ENCODE data around the gene ARID1B.

ARID1B gene

DNA sequence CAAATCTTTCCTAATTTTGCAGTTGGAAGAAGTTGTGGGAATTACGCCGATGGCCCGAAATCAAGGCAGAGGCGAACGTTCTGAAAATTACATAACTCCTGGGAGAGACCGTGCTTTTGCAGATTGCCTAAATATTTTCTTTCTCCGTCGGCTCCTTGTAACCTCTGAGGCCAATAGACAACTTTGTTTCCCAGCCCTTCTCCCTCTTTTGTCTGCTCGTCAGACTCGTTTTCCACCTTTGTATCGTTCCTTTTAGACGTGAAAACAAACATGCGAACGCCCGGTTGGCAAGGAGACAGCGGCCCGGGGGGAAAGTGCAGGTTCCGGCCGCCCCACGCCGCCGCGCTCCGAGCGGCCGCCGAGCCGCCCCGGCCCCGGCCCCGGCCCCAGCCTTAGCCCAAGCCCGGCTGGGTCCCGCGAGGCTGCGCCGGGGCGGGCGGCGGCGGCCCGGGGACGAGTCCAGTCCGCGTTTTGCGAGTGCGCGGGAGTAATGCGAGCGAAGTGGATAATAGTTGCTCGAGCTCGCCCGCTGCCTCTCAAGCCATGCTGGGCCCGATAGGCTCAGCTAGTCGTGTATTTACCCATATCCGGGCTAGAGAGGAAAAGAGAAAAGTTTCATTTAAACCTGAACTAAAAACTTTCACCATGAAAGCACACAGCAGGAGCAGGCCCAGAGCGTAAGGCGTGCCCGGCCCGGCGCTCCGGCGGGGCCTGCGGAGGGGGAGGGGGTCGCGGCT, at the start of gene ARID1B:
Gene ARID1B, plus strand, starts transcription at position 539 of the 737 bp plus-strand sequence. CDS start 303 bp downstream, outside the sequence.
- Histone ChIP-seq H3K9me3 (no peaks in the 10 kb centered on the region), H3K36me3 (no peaks in the 10 kb centered on the region), H3K4me1 (peaks cover 5 to 35% (median 25%) of the 10 kb centered on the region in 4 donors), H3K27ac (peak within 1 kb of the TSS; percentile 96 to 98), H3K4me3 (peak within 1 kb of the TSS; percentile 86 to 96), H3K27me3 (no peaks in the 10 kb centered on the region)
- DNase-seq = peak; percentile 82 to 91
- TF ChIP-seq, protein P1, sequence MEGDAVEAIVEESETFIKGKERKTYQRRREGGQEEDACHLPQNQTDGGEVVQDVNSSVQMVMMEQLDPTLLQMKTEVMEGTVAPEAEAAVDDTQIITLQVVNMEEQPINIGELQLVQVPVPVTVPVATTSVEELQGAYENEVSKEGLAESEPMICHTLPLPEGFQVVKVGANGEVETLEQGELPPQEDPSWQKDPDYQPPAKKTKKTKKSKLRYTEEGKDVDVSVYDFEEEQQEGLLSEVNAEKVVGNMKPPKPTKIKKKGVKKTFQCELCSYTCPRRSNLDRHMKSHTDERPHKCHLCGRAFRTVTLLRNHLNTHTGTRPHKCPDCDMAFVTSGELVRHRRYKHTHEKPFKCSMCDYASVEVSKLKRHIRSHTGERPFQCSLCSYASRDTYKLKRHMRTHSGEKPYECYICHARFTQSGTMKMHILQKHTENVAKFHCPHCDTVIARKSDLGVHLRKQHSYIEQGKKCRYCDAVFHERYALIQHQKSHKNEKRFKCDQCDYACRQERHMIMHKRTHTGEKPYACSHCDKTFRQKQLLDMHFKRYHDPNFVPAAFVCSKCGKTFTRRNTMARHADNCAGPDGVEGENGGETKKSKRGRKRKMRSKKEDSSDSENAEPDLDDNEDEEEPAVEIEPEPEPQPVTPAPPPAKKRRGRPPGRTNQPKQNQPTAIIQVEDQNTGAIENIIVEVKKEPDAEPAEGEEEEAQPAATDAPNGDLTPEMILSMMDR (IDR thresholded peaks at IDR 0.05) = no peak
- intact Hi-C loops (cut with DNase I; ENCODE audit: low total_unique reads) = loop anchor here (1.0 to 10.0 kb wide), 3 partner anchors 89 to 408 kb away; no protein-coding TSS in a partner anchor

DNA sequence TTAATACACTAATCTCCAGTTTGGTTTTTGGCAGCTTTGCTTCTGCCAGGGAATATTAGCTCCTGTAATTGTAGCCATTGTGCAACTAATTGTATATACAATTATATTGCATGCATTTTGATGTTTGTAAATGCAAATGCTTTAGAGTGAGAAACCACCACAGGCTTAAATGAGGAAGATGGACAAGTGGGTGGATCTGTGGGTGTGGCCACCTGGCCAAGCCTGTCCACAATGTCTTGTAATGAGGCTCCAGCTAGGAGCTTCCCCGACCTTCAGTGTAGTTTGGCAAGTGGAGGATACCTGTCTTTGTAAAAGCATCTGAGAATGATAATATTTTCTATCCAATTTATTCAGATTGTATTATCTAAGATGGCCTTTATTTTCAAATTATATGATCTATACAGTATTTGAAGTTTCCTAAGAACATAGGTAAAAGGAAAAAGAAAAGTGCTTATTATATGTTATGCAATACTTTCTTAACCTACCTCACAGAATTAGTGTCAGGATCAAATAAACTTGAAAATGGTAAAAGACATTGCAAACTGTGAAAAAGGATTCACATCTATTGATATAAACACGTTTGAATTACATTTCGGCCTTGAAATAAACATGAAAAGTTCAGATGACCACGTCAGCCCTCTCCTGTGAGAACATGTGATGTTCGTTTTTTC, 49.3 kb upstream of the ARID1B start:
- TF ChIP-seq, protein P1 (IDR thresholded peaks at IDR 0.05) = no peak
- Histone ChIP-seq H3K4me3 (no peak overlapping the region), H3K4me1 (no peaks in the 10 kb centered on the region), H3K27me3 (no peaks in the 10 kb centered on the region), H3K27ac (no peak overlapping the region), H3K9me3 (no peaks in the 10 kb centered on the region), H3K36me3 (no peaks in the 10 kb centered on the region)
- DNase-seq = no peak
- intact Hi-C loops (cut with DNase I; ENCODE audit: low total_unique reads) = no loop called here

DNA sequence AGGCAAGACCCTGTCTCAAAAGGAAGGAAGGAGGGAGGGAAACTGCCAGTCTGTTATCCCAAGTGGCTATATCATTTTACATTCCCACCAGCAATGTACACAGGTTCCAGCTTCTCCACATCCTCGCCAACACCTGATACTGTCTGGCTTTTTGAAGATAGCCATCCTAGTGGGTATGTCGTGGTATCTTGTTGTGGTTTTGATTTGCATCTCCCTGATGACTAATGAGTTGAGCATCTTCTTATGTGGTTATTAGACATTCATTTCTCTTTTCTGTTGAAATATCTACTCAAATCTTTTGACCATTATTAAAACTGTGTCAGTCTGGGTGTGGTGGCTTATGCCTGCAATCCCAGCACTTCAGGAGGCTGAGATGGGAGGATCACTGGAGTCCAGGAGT, 47.9 kb upstream of the ARID1B start:
- no peaks in the 10 kb centered on the region for H3K9me3 ChIP-seq
- DNase-seq = no peak
- H3K4me3 ChIP-seq = no peak overlapping the region
- H3K4me1 ChIP-seq = no peaks in the 10 kb centered on the region
- no peaks in the 10 kb centered on the region for H3K36me3 ChIP-seq
- H3K27me3 ChIP-seq = no peaks in the 10 kb centered on the region
- TF ChIP-seq, protein P1 (IDR thresholded peaks at IDR 0.05) = no peak
- intact Hi-C loops (cut with DNase I; ENCODE audit: low total_unique reads) = no loop called here
- no peak overlapping the region for H3K27ac ChIP-seq

DNA sequence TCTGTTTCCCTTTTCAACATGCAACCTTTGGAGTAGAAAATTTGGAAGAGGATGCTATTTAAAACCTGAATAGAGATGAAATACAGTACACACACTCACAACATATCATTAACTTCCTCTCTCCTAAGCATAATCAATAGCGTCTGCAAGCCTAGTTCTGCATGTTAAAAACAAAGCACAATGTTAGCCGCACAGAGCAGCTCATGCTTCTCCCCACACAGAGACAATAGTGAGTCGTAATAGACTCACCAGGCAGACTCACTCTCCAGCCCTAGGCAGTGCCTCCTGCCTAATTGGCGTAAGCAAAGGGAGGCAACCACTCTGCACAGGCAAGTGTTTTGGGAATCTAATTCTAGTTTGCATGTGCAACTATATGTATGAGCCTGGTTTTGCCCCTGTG, 45.8 kb upstream of the ARID1B start:
- no peaks in the 10 kb centered on the region for H3K27me3 ChIP-seq
- no peaks in the 10 kb centered on the region for H3K9me3 ChIP-seq
- DNase-seq = no peak
- H3K4me1 ChIP-seq = no peaks in the 10 kb centered on the region
- no peaks in the 10 kb centered on the region for H3K36me3 ChIP-seq
- H3K4me3 ChIP-seq = no peak overlapping the region
- intact Hi-C loops (cut with DNase I; ENCODE audit: low total_unique reads) = no loop called here
- no peak overlapping the region for H3K27ac ChIP-seq
- TF ChIP-seq, protein P1 (IDR thresholded peaks at IDR 0.05) = no peak

DNA sequence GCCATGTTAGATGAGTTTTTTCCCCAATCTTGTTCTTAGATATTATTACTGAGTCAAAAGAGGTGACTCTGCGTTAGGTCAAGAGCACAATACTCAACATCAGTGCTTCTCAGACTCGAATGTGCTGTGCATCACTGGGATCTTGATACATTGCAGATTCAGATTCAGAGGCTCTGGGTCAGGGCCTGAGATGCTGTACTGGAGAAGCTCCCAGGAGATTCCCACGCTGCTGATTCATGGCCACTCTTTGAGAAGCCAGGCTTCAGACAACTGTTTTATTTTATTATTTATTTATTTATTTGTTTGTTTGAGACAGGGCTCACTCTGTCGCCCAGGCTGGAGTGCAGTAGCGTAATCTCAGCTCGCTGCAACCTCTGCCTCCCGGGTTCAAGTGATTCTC, 41.4 kb upstream of the ARID1B start:
- Histone ChIP-seq H3K9me3 (peaks cover 0 to 6% (median 0%) of the 10 kb centered on the region in 3 donors), H3K36me3 (no peaks in the 10 kb centered on the region), H3K27ac (no peak overlapping the region), H3K4me1 (no peaks in the 10 kb centered on the region), H3K4me3 (no peak overlapping the region), H3K27me3 (no peaks in the 10 kb centered on the region)
- TF ChIP-seq, protein P1 (IDR thresholded peaks at IDR 0.05) = no peak
- DNase-seq = no peak
- intact Hi-C loops (cut with DNase I; ENCODE audit: low total_unique reads) = no loop called here
